ENCODE results near the gene ZNF215. TPM values are rescaled to one million over a fixed set of nuclear protein-coding genes. Genes with fewer than 3 reads are reported as not detected.

ZNF215 gene
- polyA plus RNA-seq, 1 donor (not counting 4 experiments of a cell fraction or from before 2014, with no cell fraction given): 6.1 TPM

GRCh38 chr11:6991227-6991626 is 65.0 kb downstream of the ZNF215 start:
- Histone ChIP-seq H3K4me3 (ENCODE audit: control insufficient read depth in 2 of 3, extremely low read depth in 1 of 3, insufficient read depth in 2 of 3, low read depth in 1 of 3, low read length in 3 of 3) (no peak overlapping the region), H3K4me2 (ENCODE audit: control insufficient read depth, extremely low read depth, insufficient read depth, low read depth, low read length) (no peak overlapping the region), H3K4me1 (ENCODE audit: control insufficient read depth, extremely low read depth, insufficient read depth, low read length) (no peaks in the 10 kb centered on the region), H3K9me3 (ENCODE audit: control insufficient read depth, low read depth, low read length) (no peaks in the 10 kb centered on the region), H4K20me1 (ENCODE audit: control insufficient read depth, extremely low read depth, insufficient read depth, low read length) (no peaks in the 10 kb centered on the region), H3K27ac (ENCODE audit: control insufficient read depth, insufficient read depth, low read length) (no peak overlapping the region), H3K27me3 (ENCODE audit: control insufficient read depth, extremely low read depth, insufficient read depth, low read length) (no peaks in the 10 kb centered on the region), H3K9me1 (ENCODE audit: control insufficient read depth, extremely low read depth, insufficient read depth, low read length) (no peaks in the 10 kb centered on the region), H3K36me3 (ENCODE audit: control insufficient read depth in 2 of 2, extremely low read depth in 1 of 2, insufficient read depth in 2 of 2, low read length in 2 of 2) (no peaks in the 10 kb centered on the region), H3K9ac (ENCODE audit: control insufficient read depth, extremely low read depth, insufficient read depth, low read length) (no peak overlapping the region), H2AFZ (ENCODE audit: control insufficient read depth, low read length) (no peak overlapping the region), H3K79me2 (ENCODE audit: control insufficient read depth, insufficient read depth, low read length) (no peaks in the 10 kb centered on the region)
- dilution Hi-C loops (cut with MboI; ENCODE audit: extremely low pct_ligation_motif_present, low sequenced_read_pairs): no loop called here
- FAIRE-seq (no peak), DNase-seq (ENCODE audit: low read depth, low spot score) (no peak)
- TF ChIP-seq EZH2 (IDR thresholded peaks at IDR 0.05; ENCODE audit: low read length) (no peak), CTCF (optimal IDR thresholded peaks at IDR 0.05 in 1 of 3, IDR thresholded peaks at IDR 0.05 in 1 of 3, conservative IDR thresholded peaks at IDR 0.05 in 1 of 3; ENCODE audit: extremely low read depth in 1 of 3, insufficient read depth in 2 of 3, low read length in 3 of 3) (no peak)

- Histone ChIP-seq H3K4me3 (ENCODE audit: control insufficient read depth in 2 of 3, extremely low read depth in 1 of 3, insufficient read depth in 2 of 3, low read depth in 1 of 3, low read length in 3 of 3) (no peak overlapping the region), H3K9ac (ENCODE audit: control insufficient read depth, extremely low read depth, insufficient read depth, low read length) (no peak overlapping the region), H3K9me1 (ENCODE audit: control insufficient read depth, extremely low read depth, insufficient read depth, low read length) (no peaks in the 10 kb centered on the region), H4K20me1 (ENCODE audit: control insufficient read depth, extremely low read depth, insufficient read depth, low read length) (no peaks in the 10 kb centered on the region), H3K4me2 (ENCODE audit: control insufficient read depth, extremely low read depth, insufficient read depth, low read depth, low read length) (no peak overlapping the region), H3K4me1 (ENCODE audit: control insufficient read depth, extremely low read depth, insufficient read depth, low read length) (no peaks in the 10 kb centered on the region), H3K9me3 (ENCODE audit: control insufficient read depth, low read depth, low read length) (no peaks in the 10 kb centered on the region), H3K36me3 (ENCODE audit: control insufficient read depth in 2 of 2, extremely low read depth in 1 of 2, insufficient read depth in 2 of 2, low read length in 2 of 2) (no peaks in the 10 kb centered on the region), H2AFZ (ENCODE audit: control insufficient read depth, low read length) (no peak overlapping the region), H3K79me2 (ENCODE audit: control insufficient read depth, insufficient read depth, low read length) (no peaks in the 10 kb centered on the region), H3K27me3 (ENCODE audit: control insufficient read depth, extremely low read depth, insufficient read depth, low read length) (no peaks in the 10 kb centered on the region), H3K27ac (ENCODE audit: control insufficient read depth, insufficient read depth, low read length) (no peak overlapping the region)
- DNase-seq (ENCODE audit: low read depth, low spot score) (no peak), FAIRE-seq (no peak)
- dilution Hi-C loops (cut with MboI; ENCODE audit: extremely low pct_ligation_motif_present, low sequenced_read_pairs): no loop called here
- TF ChIP-seq EZH2 (IDR thresholded peaks at IDR 0.05; ENCODE audit: low read length): no peak
- TF ChIP-seq CTCF (optimal IDR thresholded peaks at IDR 0.05 in 1 of 3, IDR thresholded peaks at IDR 0.05 in 1 of 3, conservative IDR thresholded peaks at IDR 0.05 in 1 of 3; ENCODE audit: extremely low read depth in 1 of 3, insufficient read depth in 2 of 3, low read length in 3 of 3): no peak
Measured at GRCh38 chr11:6992026-6992425, 65.8 kb downstream of the ZNF215 start.
